Measurements from ENCODE around the gene DAGLA. TPM values are rescaled to one million over a fixed set of nuclear protein-coding genes. Genes with fewer than 3 reads are reported as not detected.

The DAGLA gene
- total and polyA plus RNA-seq, 2 of the 13 experiments (the other 11 are each of a cell fraction or from before 2014, with no cell fraction given): 2.6 to 3.9 TPM

DNA sequence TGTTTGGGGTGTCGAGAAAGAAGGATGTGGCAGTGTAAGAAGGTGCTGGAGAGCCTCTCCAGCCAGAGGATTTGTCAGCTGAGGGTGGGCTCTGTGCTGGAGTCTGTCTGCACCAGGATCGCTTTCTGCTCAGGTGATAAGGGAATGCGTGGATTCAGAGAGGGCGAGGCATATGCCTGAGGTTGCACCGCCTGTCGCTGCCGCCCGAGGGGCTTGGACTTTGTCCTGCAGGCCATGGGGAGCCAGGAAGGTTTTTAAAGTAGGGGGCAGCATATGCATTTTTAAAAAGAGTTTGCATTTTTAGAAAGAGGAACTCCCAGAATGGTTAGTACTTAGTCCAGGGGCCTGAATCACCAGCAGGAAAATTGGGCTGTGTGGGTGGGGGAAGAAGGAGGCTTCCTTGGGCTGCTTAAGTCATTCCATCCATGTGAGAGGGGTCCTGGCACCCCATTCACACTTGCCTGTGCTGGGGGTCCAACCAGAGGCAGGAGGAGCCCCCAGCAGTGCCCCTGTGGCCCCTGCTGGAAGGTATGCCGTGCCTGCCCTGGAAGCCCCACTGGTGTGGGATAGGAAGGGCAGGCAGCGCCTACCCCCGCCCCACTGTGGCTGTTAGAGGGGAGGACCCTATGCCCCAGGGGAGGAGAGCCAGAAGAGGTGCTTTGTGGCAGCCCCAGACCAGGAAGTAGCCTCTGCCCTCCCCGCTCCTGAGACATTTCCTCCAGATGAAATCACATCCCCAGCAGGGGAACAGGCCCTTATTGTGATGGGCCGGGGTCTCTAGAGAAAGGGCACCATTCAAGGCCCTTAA is 36.5 kb downstream of the DAGLA start:
- BruUV-seq (replicated peaks): no TSS peak
- 87% methylated on average over 13 of the region's 13 CpGs for WGBS (ENCODE audit: low lambda C conversion rate)
- Histone ChIP-seq H3K4me3 (replicated peaks in 1 of 3; ENCODE audit: insufficient read depth in 1 of 3, low read depth in 2 of 3, low read length in 3 of 3) (no peak overlapping the region), H3K4me2 (ENCODE audit: low read depth, low read length) (no peak overlapping the region), H3K9ac (ENCODE audit: insufficient read depth, low read depth, low read length) (no peak overlapping the region), H3K36me3 (replicated peaks in 1 of 2; ENCODE audit: control insufficient read depth in 1 of 2, insufficient read depth in 2 of 2, low read length in 2 of 2) (peaks cover 2 to 11% of the 10 kb centered on the region in 2 experiments; a peak in 4 of 5 replicates), H3K27me3 (ENCODE audit: control insufficient read depth in 1 of 2, insufficient read depth in 2 of 2, low read length in 2 of 2) (no peaks in the 10 kb centered on the region), H3K9me3 (ENCODE audit: low read length) (no peaks in the 10 kb centered on the region), H3K4me1 (ENCODE audit: insufficient read depth, low read length) (peaks cover 19% of the 10 kb centered on the region), H3K27ac (ENCODE audit: extremely low read length, insufficient read depth, low read length) (no peak overlapping the region), H4K20me1 (ENCODE audit: insufficient read depth, low read length) (no peaks in the 10 kb centered on the region), H3K79me2 (ENCODE audit: insufficient read depth, low read length) (peaks cover 5% of the 10 kb centered on the region), H2AFZ (ENCODE audit: low read length) (no peak overlapping the region)
- ChIA-PET POLR2A (no interaction called here), CTCF (ENCODE audit: low intra/inter-chr PET ratio, low total read pairs) (no interaction called here)
- no peak for DNase-seq (ENCODE audit: low spot score)
- intact Hi-C loops (cut with micrococcal nuclease; ENCODE audit: unreplicated experiment) (no loop called here), in situ Hi-C loops (cut with HindIII; ENCODE audit: extremely low pct_ligation_motif_present, low pct_unique_long_range_greater_than_20kb) (no loop called here)
- TF ChIP-seq THAP11 (CRISPR knock-in tag; IDR thresholded peaks at IDR 0.05) (no peak), ZNF549 (CRISPR knock-in tag; IDR thresholded peaks at IDR 0.05) (0 out of 2 replicates have a peak, but pooled peaks have one; percentile 59), ZNF768 (CRISPR knock-in tag; IDR thresholded peaks at IDR 0.05) (peak; percentile 96), TOE1 (CRISPR knock-in tag; IDR thresholded peaks at IDR 0.05) (no peak), HNF4A (CRISPR knock-in tag; IDR thresholded peaks at IDR 0.05) (0 out of 2 replicates have a peak, but pooled peaks have one; percentile 8)
- ATAC-seq: no peak
- FAIRE-seq: no peak

DNA sequence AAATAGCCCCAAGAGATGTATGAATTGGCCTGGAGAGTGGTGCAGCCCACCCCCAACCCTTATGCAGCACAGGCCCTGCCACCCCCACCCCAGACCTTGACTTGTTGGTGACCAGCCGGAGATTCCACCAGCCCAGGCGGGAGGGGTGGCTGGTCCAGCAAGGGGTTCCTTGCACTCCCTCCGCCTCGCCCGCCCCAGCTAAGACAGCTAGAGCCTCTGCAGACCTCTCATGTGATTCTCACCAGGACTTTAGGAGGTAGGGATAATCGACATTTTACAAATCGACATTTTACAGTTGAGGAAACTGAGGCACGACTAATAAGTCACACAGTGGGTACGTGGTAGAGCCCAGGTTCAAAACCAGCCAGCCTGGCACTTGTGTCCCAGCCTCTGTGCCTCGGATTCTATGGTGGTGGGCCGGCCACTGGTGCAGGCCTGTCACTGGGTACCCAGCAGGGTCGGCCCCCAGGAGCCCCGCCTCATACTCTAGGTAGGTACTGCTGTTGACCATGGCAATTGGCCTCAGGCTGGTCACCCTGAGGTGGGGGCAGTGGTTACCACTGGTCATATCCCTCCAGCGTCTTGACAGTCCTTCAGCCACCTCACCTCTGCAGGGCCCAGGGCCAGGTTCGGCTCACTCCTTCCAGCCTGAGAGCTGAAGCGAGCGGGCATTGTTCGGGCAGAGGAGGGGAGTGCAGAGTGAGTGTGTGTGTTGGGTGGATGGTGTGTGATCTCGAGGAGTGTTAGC is 37.3 kb downstream of the DAGLA start:
- DNase-seq (ENCODE audit: low spot score) (no peak), ATAC-seq (no peak), FAIRE-seq (no peak)
- ChIA-PET POLR2A (no interaction called here), CTCF (ENCODE audit: low intra/inter-chr PET ratio, low total read pairs) (no interaction called here)
- intact Hi-C loops (cut with micrococcal nuclease; ENCODE audit: unreplicated experiment) (no loop called here), in situ Hi-C loops (cut with HindIII; ENCODE audit: extremely low pct_ligation_motif_present, low pct_unique_long_range_greater_than_20kb) (no loop called here)
- Histone ChIP-seq H3K4me2 (ENCODE audit: low read depth, low read length) (no peak overlapping the region), H2AFZ (ENCODE audit: low read length) (no peak overlapping the region), H3K27me3 (ENCODE audit: control insufficient read depth in 1 of 2, insufficient read depth in 2 of 2, low read length in 2 of 2) (no peaks in the 10 kb centered on the region), H3K9me3 (ENCODE audit: low read length) (no peaks in the 10 kb centered on the region), H4K20me1 (ENCODE audit: insufficient read depth, low read length) (no peaks in the 10 kb centered on the region), H3K36me3 (replicated peaks in 1 of 2; ENCODE audit: control insufficient read depth in 1 of 2, insufficient read depth in 2 of 2, low read length in 2 of 2) (peaks cover 2 to 15% of the 10 kb centered on the region in 2 experiments; a peak in 4 of 5 replicates), H3K79me2 (ENCODE audit: insufficient read depth, low read length) (peaks cover 5% of the 10 kb centered on the region), H3K4me1 (ENCODE audit: insufficient read depth, low read length) (peaks cover 19% of the 10 kb centered on the region), H3K9ac (ENCODE audit: insufficient read depth, low read depth, low read length) (no peak overlapping the region), H3K4me3 (replicated peaks in 1 of 3; ENCODE audit: insufficient read depth in 1 of 3, low read depth in 2 of 3, low read length in 3 of 3) (no peak overlapping the region), H3K27ac (ENCODE audit: extremely low read length, insufficient read depth, low read length) (no peak overlapping the region)
- WGBS (ENCODE audit: low lambda C conversion rate): 95% methylated on average over 15 of the region's 19 CpGs
- BruUV-seq (replicated peaks): no TSS peak
- TF ChIP-seq CC2D1A (CRISPR knock-in tag; IDR thresholded peaks at IDR 0.05) (no peak), POGZ (CRISPR knock-in tag; IDR thresholded peaks at IDR 0.05) (no peak), MEIS2 (CRISPR knock-in tag; IDR thresholded peaks at IDR 0.05) (no peak), NCOR1 (IDR thresholded peaks at IDR 0.05; ENCODE audit: borderline replicate concordance, low read length) (no peak), ZNF441 (CRISPR knock-in tag; IDR thresholded peaks at IDR 0.05; ENCODE audit: borderline replicate concordance) (no peak), ZFP62 (CRISPR knock-in tag; IDR thresholded peaks at IDR 0.05) (no peak), ZNF143 (CRISPR knock-in tag; IDR thresholded peaks at IDR 0.05) (no peak), SP4 (CRISPR knock-in tag; IDR thresholded peaks at IDR 0.05) (no peak), ZNF225 (CRISPR knock-in tag; IDR thresholded peaks at IDR 0.05) (no peak)
- TF ChIP-seq, protein P1, sequence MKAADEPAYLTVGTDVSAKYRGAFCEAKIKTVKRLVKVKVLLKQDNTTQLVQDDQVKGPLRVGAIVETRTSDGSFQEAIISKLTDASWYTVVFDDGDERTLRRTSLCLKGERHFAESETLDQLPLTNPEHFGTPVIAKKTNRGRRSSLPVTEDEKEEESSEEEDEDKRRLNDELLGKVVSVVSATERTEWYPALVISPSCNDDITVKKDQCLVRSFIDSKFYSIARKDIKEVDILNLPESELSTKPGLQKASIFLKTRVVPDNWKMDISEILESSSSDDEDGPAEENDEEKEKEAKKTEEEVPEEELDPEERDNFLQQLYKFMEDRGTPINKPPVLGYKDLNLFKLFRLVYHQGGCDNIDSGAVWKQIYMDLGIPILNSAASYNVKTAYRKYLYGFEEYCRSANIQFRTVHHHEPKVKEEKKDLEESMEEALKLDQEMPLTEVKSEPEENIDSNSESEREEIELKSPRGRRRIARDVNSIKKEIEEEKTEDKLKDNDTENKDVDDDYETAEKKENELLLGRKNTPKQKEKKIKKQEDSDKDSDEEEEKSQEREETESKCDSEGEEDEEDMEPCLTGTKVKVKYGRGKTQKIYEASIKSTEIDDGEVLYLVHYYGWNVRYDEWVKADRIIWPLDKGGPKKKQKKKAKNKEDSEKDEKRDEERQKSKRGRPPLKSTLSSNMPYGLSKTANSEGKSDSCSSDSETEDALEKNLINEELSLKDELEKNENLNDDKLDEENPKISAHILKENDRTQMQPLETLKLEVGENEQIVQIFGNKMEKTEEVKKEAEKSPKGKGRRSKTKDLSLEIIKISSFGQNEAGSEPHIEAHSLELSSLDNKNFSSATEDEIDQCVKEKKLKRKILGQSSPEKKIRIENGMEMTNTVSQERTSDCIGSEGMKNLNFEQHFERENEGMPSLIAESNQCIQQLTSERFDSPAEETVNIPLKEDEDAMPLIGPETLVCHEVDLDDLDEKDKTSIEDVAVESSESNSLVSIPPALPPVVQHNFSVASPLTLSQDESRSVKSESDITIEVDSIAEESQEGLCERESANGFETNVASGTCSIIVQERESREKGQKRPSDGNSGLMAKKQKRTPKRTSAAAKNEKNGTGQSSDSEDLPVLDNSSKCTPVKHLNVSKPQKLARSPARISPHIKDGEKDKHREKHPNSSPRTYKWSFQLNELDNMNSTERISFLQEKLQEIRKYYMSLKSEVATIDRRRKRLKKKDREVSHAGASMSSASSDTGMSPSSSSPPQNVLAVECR (CRISPR knock-in tag; IDR thresholded peaks at IDR 0.05; ENCODE audit: borderline replicate concordance): no peak
